Measurements from ENCODE around the gene TBKBP1.

Gene TBKBP1

DNA sequence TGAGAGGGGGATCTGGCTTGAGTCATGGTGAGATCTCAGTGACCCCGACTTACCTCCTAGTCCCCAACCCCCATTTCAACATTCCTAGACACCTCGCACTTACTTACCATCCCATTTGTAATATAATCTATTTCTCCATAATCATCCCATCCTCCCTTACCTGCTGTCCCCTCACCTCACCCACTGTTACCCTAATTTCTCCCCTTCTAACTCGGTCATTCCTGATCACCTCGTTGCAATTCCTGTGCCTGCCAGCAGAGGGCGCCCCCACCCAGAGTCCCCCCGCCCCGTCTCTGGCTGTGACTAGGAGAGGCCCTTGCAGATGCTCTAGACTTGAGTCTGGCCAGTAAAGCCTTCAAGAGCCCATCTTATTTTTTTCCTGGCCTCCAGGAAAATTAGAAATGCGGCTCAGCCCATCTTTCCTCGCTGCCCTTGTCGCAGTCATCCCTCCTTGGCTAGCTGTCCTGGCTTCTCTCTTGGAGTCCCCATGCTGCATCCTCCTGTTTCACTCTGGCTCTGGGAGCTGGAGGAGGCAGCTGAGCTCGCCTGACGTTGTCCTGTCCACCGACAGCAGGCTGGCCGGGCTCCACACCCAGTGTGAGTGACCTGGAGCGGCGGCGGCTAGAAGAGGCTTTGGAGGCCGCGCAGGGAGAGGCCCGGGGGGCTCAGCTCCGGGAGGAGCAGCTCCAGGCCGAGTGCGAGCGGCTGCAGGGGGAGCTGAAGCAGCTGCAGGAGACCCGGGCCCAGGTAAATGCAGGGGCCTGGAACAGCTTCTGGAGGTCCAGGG lies 5.0 kb downstream of the TBKBP1 start:
- peak; percentile 49 for DNase-seq

- no peak for DNase-seq
Measured at GRCh38 chr17:47699536-47699840, 5.5 kb downstream of the TBKBP1 start.

DNA sequence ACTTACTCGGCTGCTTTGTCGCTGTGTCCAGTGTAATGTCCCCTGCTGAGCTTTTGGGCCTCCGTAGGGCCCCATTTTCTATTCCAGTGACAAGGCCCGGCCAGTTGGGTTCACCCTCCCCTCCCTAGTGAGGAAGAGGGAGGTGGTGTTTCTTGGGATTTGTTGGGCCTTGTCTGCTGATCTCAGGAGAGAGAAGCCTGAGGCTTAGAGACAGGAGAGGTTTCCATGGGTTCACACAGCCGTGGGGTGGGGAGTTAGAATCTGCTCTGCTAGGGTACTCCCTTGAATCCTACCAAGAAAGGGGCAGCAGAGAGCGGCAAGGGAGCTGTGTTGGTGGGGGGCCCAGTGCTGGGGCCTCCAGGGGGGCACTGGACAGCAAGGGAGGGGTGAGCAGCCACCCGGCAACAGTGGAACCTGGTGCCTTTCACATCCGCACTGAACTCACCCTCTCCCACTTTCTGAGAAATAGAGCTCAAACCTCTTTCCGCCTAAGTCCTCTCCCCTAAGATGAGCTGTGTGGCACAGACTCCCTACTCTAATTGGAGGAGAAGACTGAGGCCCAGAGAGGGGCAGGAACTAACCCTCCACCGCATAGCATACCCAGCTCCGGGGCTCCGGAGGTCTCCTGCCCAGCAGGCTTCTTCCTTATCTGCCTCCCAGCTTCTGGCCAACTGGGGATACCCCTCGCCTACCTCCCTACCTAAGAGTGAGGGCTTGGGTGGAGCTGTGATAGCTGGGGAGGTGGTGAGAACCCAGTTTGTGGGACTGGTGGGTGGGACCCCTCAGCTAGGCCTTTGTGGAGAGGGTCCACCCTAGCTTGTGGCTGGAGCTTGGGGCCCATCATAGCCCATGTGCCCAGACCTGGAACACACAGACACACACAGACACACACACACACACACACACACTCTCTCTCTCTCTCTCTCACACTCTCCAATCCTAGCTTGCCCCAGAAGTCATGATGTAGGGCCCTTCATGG lies 6.8 kb downstream of the TBKBP1 start:
- no peak for DNase-seq

DNA sequence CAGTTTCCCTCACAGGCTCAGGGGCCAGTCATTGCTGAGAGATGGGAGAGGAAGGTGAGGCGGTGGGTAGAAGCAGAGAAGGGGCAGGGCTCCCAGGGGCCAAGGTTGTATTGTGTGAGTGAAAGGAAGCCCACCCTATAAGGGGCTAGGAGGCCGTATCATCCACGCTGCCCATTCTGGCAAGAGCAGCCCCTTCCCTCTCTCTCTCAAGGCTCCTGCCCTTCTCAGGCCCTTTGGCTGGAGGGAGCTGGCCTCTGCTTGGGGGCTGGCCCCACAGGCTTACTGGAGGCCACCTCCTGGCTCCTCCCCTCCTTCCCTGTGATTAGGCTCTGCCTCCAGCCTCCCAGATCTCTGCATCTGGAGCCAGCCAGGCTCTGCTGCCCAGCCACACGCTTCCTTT lies 7.6 kb downstream of the TBKBP1 start:
- DNase-seq: no peak

- no peak for DNase-seq
Measured at GRCh38 chr17:47702391-47702995, 8.5 kb downstream of the TBKBP1 start.

- DNase-seq: no peak
Measured at GRCh38 chr17:47703191-47703591, 9.2 kb downstream of the TBKBP1 start.

DNA sequence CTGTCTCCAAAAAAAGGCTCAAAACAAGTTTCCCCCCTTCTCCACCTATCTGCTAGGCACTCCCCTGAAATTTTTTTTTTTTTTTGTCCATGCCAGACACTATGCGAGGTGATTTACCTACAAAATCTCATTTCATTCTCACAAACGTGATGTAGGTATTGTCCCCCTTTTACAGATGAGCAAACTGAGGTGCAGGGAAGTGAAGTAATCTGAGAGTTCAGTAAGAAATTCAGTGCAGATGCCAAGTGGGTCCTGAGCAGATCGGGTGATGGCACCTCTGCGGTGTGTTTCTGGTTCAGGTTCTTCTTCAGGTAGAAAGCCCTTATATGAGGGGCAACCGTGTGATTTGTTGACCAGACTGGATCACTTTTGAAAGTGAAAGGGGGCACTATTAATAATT lies 9.7 kb downstream of the TBKBP1 start:
- no peak for DNase-seq

DNA sequence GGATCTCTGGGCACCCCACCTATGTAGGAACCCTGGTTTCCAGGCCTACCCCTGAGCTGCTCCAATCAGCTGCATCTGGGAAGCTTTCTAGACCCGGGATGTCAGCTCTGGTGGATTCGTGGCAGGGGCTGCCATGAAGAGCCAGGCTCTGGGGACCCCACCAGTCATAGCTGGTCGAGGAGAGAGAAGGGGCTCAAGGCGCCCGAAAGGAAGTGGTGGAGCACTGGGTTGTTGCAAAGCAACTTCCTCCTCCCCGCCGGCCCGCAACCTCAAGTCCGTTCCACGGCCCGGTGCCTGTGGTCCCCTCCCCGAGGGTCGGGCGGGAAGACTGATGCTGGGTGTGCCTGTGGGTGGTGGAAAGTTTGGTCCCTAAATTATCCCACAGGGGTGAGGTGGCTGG lies 10.2 kb downstream of the TBKBP1 start:
- no peak for DNase-seq

DNA sequence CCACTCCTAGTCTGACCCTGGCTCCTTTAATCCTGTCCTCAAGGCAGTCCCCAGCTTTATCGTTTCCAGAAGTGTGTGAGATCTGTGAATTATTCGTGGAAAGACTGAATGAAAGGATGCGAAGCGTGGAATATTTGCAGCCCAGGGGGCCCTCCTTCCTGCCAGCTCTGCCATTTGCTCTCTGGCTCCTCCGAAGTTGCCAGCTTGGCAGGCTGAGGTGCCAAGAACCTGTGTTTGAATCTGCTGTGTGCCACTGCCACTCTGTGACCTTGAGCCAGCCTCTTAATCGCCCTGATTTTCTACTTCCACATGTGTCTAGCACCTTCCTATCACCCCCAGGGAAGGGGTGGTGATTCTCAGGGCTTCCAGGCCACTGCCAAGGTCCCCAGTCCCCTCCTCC lies 10.8 kb downstream of the TBKBP1 start:
- no peak for DNase-seq

- DNase-seq: no peak
Measured at GRCh38 chr17:47705536-47706530, 11.9 kb downstream of the TBKBP1 start.

DNA sequence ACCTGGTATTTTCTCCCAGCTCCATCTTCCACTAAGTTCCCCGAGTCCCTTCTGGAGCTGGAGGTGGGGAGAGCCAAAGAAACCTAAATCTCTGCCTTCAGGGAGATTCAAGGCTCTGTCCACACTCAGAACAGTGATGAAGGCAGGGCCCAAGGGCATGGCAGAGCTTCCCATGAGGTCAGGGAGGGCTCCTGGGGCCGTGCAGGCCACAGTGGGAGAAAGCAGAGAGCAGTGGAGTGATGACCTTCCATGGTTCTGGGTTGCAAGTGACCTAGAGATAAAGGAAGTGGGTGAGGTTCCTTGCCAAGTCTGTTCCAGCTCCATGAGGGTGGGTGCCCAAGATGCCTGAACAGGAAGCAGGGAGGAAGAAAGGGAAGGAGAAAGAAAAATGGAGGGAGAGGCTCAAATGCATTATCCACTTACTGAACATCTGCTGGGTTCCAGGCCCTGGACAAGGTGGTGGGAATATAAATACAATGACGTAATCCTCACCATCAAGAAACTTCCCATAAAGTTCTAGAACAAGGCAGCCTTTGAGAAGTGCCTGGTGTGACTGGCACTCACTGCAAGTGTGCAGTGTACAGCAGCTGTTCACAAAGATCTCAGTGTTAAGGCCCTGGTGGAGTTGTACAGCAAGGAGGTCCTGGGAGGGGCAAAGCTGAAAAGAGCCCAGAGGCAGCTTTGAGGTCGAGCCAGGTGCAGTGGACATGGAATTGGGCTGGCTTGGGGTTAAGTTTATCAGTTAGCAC lies 13.3 kb downstream of the TBKBP1 start:
- no peak for DNase-seq

DNA sequence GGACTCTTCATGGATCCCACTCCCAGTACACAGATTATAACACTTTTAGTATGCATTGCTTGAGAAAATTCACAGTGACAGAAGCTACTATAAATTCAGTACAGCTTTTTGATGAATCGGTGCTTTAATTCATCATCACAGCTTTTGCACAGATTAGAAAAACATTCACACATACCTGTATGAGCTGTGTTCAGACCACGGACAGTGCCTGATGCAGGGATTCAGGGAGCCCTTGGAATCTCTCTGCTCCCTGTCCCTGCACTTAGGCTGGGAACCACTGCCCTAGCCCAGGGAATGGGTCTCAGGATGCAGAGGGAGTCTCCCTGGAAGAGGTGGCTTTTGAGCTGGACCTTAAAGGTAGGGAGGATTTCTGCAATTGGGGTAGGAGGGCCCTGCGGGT lies 13.9 kb downstream of the TBKBP1 start:
- DNase-seq: no peak

DNA sequence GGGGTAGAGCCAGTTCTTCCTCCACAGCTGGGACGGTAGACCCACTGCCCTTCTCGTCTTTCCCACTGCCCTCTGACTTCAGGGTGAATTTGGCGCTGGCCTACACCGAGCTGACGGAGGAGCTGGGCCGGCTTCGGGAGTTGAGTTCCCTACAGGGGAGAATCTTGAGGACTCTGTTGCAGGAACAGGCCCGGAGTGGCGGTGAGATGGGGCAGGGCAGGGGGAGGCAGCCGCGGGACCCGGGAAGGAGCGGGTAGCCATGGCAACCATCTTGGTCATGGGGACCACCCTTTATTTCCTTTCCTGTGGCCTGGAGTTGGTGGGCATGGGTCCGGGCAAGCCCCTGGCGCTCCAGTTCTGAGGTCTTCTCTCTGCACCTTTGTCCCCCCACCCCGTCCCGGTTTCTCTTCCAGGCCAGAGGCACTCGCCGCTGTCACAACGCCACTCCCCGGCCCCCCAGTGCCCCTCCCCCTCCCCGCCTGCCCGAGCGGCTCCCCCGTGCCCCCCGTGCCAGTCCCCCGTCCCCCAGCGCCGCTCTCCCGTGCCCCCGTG lies 14.4 kb downstream of the TBKBP1 start:
- no peak for DNase-seq

DNA sequence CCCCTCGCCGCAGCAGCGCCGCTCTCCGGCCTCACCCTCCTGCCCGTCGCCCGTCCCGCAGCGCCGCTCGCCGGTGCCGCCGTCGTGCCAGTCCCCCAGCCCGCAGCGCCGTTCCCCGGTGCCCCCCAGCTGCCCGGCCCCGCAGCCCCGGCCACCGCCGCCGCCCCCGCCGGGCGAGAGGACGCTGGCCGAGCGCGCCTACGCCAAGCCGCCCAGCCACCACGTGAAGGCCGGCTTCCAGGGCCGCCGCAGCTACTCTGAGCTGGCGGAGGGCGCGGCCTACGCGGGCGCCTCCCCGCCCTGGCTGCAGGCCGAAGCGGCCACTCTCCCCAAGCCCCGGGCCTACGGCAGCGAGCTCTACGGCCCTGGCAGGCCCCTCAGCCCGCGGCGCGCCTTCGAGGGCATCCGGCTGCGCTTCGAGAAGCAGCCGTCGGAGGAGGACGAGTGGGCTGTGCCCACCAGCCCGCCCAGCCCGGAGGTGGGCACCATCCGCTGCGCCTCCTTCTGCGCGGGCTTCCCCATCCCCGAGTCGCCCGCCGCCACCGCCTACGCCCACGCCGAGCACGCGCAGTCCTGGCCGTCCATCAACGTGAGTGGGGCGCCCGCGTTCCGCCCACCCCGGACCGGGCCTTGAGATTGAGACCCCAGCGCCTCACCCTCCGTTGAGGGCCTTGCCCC lies 15.0 kb downstream of the TBKBP1 start:
- no peak for DNase-seq

DNA sequence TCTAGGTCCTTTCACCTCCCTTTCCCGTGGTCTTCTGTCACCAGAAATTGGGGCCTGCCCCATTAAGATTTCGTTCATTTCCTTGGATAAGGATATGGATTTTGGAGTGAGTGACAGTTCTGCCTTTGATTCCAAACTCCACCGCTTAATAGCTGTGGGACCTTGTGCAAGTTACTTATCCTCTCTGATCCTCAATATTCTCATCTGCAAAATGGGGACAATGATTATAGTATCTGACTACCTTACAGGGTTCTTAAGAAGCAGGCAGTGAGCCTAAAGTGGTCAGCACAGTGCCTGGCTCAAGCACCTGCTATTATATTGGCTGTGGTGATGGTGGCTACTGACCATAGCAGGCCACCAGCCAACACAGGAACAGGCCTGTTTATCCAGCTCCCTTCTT lies 15.6 kb downstream of the TBKBP1 start:
- no peak for DNase-seq

GRCh38 chr17:47711366-47712099 lies 17.6 kb downstream of the TBKBP1 start:
- no peak for DNase-seq

DNA sequence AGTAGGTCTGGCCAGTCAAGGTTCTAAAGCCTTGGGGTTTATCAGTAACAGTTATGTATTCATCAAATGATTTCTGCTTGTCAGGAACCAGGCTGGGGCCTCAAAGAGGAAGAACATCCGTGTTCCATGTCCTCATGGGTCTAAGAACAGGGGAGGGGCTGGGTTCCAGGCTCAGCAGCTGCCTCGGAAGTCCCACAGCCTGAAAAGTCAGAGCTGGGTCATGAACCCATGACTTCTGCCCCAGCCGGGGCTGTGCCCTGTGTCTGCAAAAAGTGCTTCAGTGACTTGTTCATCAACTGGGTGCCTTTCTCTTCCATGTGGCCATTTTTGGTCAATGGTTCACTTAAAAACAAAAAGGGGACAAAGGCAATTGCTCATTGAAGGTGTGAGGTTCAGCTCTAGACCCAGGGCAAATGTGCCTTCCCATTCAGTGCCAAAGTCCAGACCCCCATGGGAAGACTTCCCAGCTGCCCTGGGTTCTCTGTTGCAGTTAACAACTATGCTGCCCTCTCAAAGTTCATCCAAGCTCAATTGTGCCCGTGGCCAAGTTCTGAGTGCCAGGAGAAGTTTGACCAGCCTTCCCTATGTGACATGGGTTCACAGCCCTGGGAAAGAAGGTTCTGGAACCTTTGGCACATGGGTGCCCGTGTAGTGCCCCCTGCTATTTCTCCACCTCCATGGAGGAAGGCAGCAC lies 18.5 kb downstream of the TBKBP1 start:
- no peak for DNase-seq

GRCh38 chr17:47713980-47714700 lies 20.2 kb downstream of the TBKBP1 start:
- DNase-seq: no peak
